ENCODE results near the gene AGL.
"Not testable (repeated sequence)": the region's sequence is repeated elsewhere in the genome, so short reads cannot be mapped to it uniquely, and the experiment has no call there.

Gene AGL

GRCh38 chr1:99872063-99872462, 21.9 kb downstream of the AGL start:
- no peaks in the 10 kb centered on the region for H3K27me3 ChIP-seq (replicated peaks)
- TF ChIP-seq CTCF (IDR thresholded peaks at IDR 0.05; ENCODE audit: low read depth, low read length, missing control alignments): no peak
- H3K4me3 ChIP-seq (ENCODE audit: low read depth, low read length): no peak overlapping the region
- DNase-seq: no peak
- no peaks in the 10 kb centered on the region for H3K36me3 ChIP-seq (replicated peaks)
- in situ Hi-C loops (cut with HindIII; ENCODE audit: low pct_ligation_motif_present, low sequenced_read_pairs): no loop called here
- no peak overlapping the region for H3K27ac ChIP-seq

GRCh38 chr1:99877568-99877967, 27.4 kb downstream of the AGL start:
- no peaks in the 10 kb centered on the region for H3K27me3 ChIP-seq (replicated peaks)
- in situ Hi-C loops (cut with HindIII; ENCODE audit: low pct_ligation_motif_present, low sequenced_read_pairs): no loop called here
- TF ChIP-seq CTCF (IDR thresholded peaks at IDR 0.05; ENCODE audit: low read depth, low read length, missing control alignments): no peak
- no peak overlapping the region for H3K27ac ChIP-seq
- DNase-seq: no peak
- no peak overlapping the region for H3K4me3 ChIP-seq (ENCODE audit: low read depth, low read length)
- H3K36me3 ChIP-seq (replicated peaks): peaks cover 2% of the 10 kb centered on the region

- no peak for TF ChIP-seq CTCF (IDR thresholded peaks at IDR 0.05; ENCODE audit: low read depth, low read length, missing control alignments)
- Histone ChIP-seq H3K27me3 (replicated peaks) (no peaks in the 10 kb centered on the region), H3K4me3 (ENCODE audit: low read depth, low read length) (no peak overlapping the region), H3K36me3 (replicated peaks) (peaks cover 2% of the 10 kb centered on the region), H3K27ac (no peak overlapping the region)
- in situ Hi-C loops (cut with HindIII; ENCODE audit: low pct_ligation_motif_present, low sequenced_read_pairs): no loop called here
- DNase-seq: no peak
Observed at GRCh38 chr1:99886179-99886578, 36.0 kb downstream of the AGL start.

GRCh38 chr1:99886841-99887240, 36.7 kb downstream of the AGL start:
- no peak overlapping the region for H3K4me3 ChIP-seq (ENCODE audit: low read depth, low read length)
- DNase-seq: peak; percentile 22
- no peaks in the 10 kb centered on the region for H3K36me3 ChIP-seq (replicated peaks)
- no peaks in the 10 kb centered on the region for H3K27me3 ChIP-seq (replicated peaks)
- H3K27ac ChIP-seq: peak overlapping the region; percentile 64
- in situ Hi-C loops (cut with HindIII; ENCODE audit: low pct_ligation_motif_present, low sequenced_read_pairs): no loop called here
- TF ChIP-seq CTCF (IDR thresholded peaks at IDR 0.05; ENCODE audit: low read depth, low read length, missing control alignments): no peak

GRCh38 chr1:99887890-99888289, 37.7 kb downstream of the AGL start:
- TF ChIP-seq CTCF (IDR thresholded peaks at IDR 0.05; ENCODE audit: low read depth, low read length, missing control alignments): no peak
- no peak for DNase-seq
- in situ Hi-C loops (cut with HindIII; ENCODE audit: low pct_ligation_motif_present, low sequenced_read_pairs): no loop called here
- Histone ChIP-seq H3K4me3 (ENCODE audit: low read depth, low read length) (no peak overlapping the region), H3K27me3 (replicated peaks) (no peaks in the 10 kb centered on the region), H3K36me3 (replicated peaks) (no peaks in the 10 kb centered on the region), H3K27ac (no peak overlapping the region)

GRCh38 chr1:99891997-99892396, 41.8 kb downstream of the AGL start:
- no peak overlapping the region for H3K27ac ChIP-seq
- no peak for DNase-seq

GRCh38 chr1:99903278-99903677, 53.1 kb downstream of the AGL start:
- H3K27me3 ChIP-seq (replicated peaks); in situ Hi-C loops (cut with HindIII; ENCODE audit: low pct_ligation_motif_present, low sequenced_read_pairs); H3K36me3 ChIP-seq (replicated peaks); H3K27ac ChIP-seq; DNase-seq; H3K4me3 ChIP-seq (ENCODE audit: low read depth, low read length): not testable (repeated sequence)

More at GRCh38 chr1:99891997-99892396, 41.8 kb downstream of the AGL start:
- in situ Hi-C loops (cut with HindIII; ENCODE audit: low pct_ligation_motif_present, low sequenced_read_pairs): no loop called here
- Histone ChIP-seq H3K36me3 (replicated peaks) (no peaks in the 10 kb centered on the region), H3K27me3 (replicated peaks) (no peaks in the 10 kb centered on the region), H3K4me3 (ENCODE audit: low read depth, low read length) (no peak overlapping the region)
- TF ChIP-seq CTCF (IDR thresholded peaks at IDR 0.05; ENCODE audit: low read depth, low read length, missing control alignments): no peak

All from brain microvascular endothelial cell (primary cell).